Endothelial cell of umbilical vein (primary cell): Measurements from ENCODE around the gene KRT38.

Experiments
- EZH2 ChIP-seq: IDR thresholded peaks from 2 replicates; pipeline ENCODE4 v1.6.1; 2012; ENCODE audit warnings: borderline replicate concordance, low read depth, mild to moderate bottlenecking, moderate library complexity, low read length, inconsistent platforms; ENCODE audit not compliant: severe bottlenecking
- FOS ChIP-seq: IDR thresholded peaks from 2 replicates; pipeline ENCODE4 v1.6.1; 2011; ENCODE audit warnings: mild to moderate bottlenecking, low read length, moderate library complexity, borderline replicate concordance; ENCODE audit not compliant: insufficient read depth
- MYC ChIP-seq: IDR thresholded peaks from one replicate; pipeline ENCODE4 v1.6.1; 2011; ENCODE audit warnings: mild to moderate bottlenecking, low read depth, low read length
- POLR2A ChIP-seq: IDR thresholded peaks from 2 replicates; pipeline ENCODE4 v1.6.1; 2012; ENCODE audit warnings: low read depth, mild to moderate bottlenecking, control low read depth, low read length
- POLR2AphosphoS5 ChIP-seq: IDR thresholded peaks from 2 replicates; pipeline ENCODE4 v1.6.1; 2012; ENCODE audit warnings: low read depth, mild to moderate bottlenecking, control low read depth, low read length, moderate library complexity; ENCODE audit not compliant: insufficient read depth
- TF ChIP-seq, protein P1 (sequence below), 2 donors: IDR thresholded peaks; 1 replicate in 1 of 2; 2 replicates in 1 of 2; pipeline ENCODE4 v1.5.1; 2011; ENCODE audit warnings: low read length in 2 of 2, mild to moderate bottlenecking in 2 of 2, moderate library complexity in 2 of 2, control low read depth in 1 of 2, inconsistent platforms in 1 of 2, low read depth in 1 of 2; ENCODE audit not compliant: insufficient read depth in 1 of 2; ENCODE audit errors: extremely low read depth in 1 of 2
- TF ChIP-seq, protein P2 (sequence below): IDR thresholded peaks from 2 replicates; pipeline ENCODE4 v1.6.1; 2011; ENCODE audit not compliant: insufficient read depth, insufficient read length

DNA sequence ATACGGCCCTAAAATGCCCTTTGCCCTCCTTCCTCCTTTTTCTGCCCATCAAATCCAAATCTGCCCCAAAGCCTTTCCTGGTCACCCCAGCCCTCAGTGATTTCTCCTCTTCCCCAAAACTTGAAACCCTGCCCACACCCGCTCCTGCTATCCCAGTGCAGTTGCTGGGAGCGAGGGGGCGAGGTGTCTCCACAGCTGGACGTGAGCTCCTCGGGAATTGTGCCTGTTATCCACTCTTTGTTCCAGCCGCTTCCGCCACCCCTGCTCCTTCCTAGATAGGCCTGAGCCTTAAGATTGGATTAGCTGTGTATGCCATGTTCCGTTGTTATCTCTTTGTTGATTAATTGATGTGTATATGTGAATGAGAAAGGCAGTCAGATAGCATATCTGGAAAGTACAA, 42.7 kb upstream of the KRT38 start:
- no peak for TF ChIP-seq POLR2AphosphoS5
- no peak for TF ChIP-seq EZH2
- TF ChIP-seq, protein P1, sequence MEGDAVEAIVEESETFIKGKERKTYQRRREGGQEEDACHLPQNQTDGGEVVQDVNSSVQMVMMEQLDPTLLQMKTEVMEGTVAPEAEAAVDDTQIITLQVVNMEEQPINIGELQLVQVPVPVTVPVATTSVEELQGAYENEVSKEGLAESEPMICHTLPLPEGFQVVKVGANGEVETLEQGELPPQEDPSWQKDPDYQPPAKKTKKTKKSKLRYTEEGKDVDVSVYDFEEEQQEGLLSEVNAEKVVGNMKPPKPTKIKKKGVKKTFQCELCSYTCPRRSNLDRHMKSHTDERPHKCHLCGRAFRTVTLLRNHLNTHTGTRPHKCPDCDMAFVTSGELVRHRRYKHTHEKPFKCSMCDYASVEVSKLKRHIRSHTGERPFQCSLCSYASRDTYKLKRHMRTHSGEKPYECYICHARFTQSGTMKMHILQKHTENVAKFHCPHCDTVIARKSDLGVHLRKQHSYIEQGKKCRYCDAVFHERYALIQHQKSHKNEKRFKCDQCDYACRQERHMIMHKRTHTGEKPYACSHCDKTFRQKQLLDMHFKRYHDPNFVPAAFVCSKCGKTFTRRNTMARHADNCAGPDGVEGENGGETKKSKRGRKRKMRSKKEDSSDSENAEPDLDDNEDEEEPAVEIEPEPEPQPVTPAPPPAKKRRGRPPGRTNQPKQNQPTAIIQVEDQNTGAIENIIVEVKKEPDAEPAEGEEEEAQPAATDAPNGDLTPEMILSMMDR (IDR thresholded peaks at IDR 0.05; ENCODE audit: extremely low read depth in 1 of 2, insufficient read depth in 1 of 2, low read depth in 1 of 2, low read length in 2 of 2), result no peak
- no peak for TF ChIP-seq POLR2A
- TF ChIP-seq, protein P2, sequence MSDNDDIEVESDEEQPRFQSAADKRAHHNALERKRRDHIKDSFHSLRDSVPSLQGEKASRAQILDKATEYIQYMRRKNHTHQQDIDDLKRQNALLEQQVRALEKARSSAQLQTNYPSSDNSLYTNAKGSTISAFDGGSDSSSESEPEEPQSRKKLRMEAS, result no peak
- no peak for TF ChIP-seq FOS
- no peak for TF ChIP-seq MYC
